Stimulated activated CD4-positive, alpha-beta T cell treated with anti-CD3 and anti-CD28 coated beads, Interleukin-1b, Interleukin-23, amount 100 ng/mL, for 1 hour (primary cell): ENCODE data around the gene EDN3.

Experiments used
- DNase-seq, 2 donors: peaks; one replicate each; pipeline ENCODE4 v3.0.0-alpha.2; 2020; ENCODE audit warnings: low read depth in 2 of 2

Gene EDN3

GRCh38 chr20:59365611-59366285, 65.3 kb downstream of the EDN3 start:
- DNase-seq: no peak

GRCh38 chr20:59371431-59371830, 71.0 kb downstream of the EDN3 start:
- DNase-seq: no peak

GRCh38 chr20:59374261-59374660, 73.8 kb downstream of the EDN3 start:
- no peak for DNase-seq

GRCh38 chr20:59375541-59375940, 75.1 kb downstream of the EDN3 start:
- DNase-seq: no peak
